Glutamatergic neuron (in vitro differentiated cells): ENCODE data around the gene ALKBH4. TPM values are rescaled to one million over a fixed set of nuclear protein-coding genes. Genes with fewer than 3 reads are reported as not detected.
"Not testable (repeated sequence)": the region's sequence is repeated elsewhere in the genome, so short reads cannot be mapped to it uniquely, and the experiment has no call there.

Source experiments
- DNase-seq: peaks from one replicate; pipeline ENCODE4 v3.0.0; 2022
- H3K27ac Mint-ChIP-seq: one replicate; pipeline ENCODE4 v1.8.0; 2020; ENCODE audit warnings: mild to moderate bottlenecking, mixed read lengths, inconsistent platforms; ENCODE audit not compliant: unreplicated experiment
- H3K27me3 Mint-ChIP-seq: one replicate; pipeline ENCODE4 v1.8.0; 2020; ENCODE audit warnings: mild to moderate bottlenecking, moderate library complexity, mixed read lengths, inconsistent platforms; ENCODE audit not compliant: unreplicated experiment
- H3K36me3 Mint-ChIP-seq: one replicate; pipeline ENCODE4 v1.8.0; 2020; ENCODE audit warnings: mild to moderate bottlenecking, mixed read lengths, inconsistent platforms; ENCODE audit not compliant: unreplicated experiment
- H3K4me1 Mint-ChIP-seq: one replicate; pipeline ENCODE4 v1.8.0; 2020; ENCODE audit warnings: mild to moderate bottlenecking, low read depth, mixed read lengths, inconsistent platforms; ENCODE audit not compliant: unreplicated experiment
- H3K4me3 Mint-ChIP-seq: one replicate; pipeline ENCODE4 v1.8.0; 2020; ENCODE audit warnings: mild to moderate bottlenecking, mixed read lengths, inconsistent platforms; ENCODE audit not compliant: unreplicated experiment
- H3K9me3 Mint-ChIP-seq: one replicate; pipeline ENCODE4 v1.8.0; 2020; ENCODE audit warnings: mild to moderate bottlenecking, moderate library complexity, mixed read lengths, inconsistent platforms; ENCODE audit not compliant: unreplicated experiment
- total RNA-seq: library from RNA; stranded (reverse); fragmentation: NEBNext Ultra II Directional; extraction: Animal tissue kit (Norgen Biotek cat#: 25700); gene quantifications from one replicate; pipeline ENCODE4 v1.2.1, GENCODE V29; 2021; ENCODE audit not compliant: unreplicated experiment
- TF ChIP-seq, protein P1 (sequence below): fragments of 200-600 bp; sonication (generic); IDR thresholded peaks from one replicate; pipeline ENCODE4 v1.5.0; 2021; ENCODE audit not compliant: partially characterized antibody, unreplicated experiment

ALKBH4 gene
- total RNA-seq, 1 donor from 2014 or later = 9.8 TPM

- not testable (repeated sequence) for H3K9me3 Mint-ChIP-seq, H3K4me3 Mint-ChIP-seq, H3K27ac Mint-ChIP-seq, DNase-seq, H3K27me3 Mint-ChIP-seq, H3K4me1 Mint-ChIP-seq, H3K36me3 Mint-ChIP-seq
These were observed 29.9 kb upstream of the ALKBH4 start for GRCh38 chr7:102494473-102495149.

- H3K36me3 Mint-ChIP-seq, H3K4me1 Mint-ChIP-seq, H3K4me3 Mint-ChIP-seq, H3K27me3 Mint-ChIP-seq, H3K9me3 Mint-ChIP-seq, H3K27ac Mint-ChIP-seq: not testable (repeated sequence)
- DNase-seq = peak; percentile 8
These were observed 29.4 kb upstream of the ALKBH4 start for GRCh38 chr7:102494026-102494425.

DNA sequence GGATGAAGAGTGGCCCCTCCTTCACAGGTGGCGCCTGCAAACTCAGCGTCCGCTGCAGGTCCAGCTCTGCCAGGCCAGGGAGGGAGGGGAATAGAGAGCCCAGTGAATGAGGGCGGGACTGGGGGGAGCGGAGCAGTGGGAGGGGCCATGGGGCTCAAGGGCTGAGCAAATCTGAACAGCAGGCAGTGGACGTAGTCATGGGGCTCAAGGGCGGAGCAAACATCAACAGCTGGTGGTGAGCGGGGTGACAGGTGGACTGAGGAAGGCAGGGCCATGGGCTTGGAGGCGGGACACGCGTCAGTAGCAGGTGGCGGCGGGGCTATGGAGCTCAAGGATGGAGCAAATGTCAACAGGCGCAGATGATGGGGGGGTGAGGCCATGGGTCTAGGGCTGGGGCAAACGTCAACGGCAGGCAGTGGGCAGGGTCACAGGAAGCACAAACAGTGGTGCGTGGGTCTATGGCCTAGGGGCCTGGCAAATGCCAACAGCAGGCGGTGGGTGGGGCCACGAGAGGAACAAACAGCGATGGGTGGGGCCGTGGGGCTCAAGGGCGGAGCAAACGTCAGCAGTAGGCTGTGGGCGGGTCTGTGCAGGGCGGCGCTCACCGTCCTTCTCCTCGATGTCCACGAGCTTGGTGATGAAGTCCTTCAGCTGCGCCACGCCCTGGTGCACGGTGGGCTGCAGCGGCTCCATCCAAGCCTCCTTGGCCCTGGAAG is 28.7 kb upstream of the ALKBH4 start:
- not testable (repeated sequence) for H3K36me3 Mint-ChIP-seq, H3K9me3 Mint-ChIP-seq, H3K4me3 Mint-ChIP-seq, H3K27ac Mint-ChIP-seq, H3K4me1 Mint-ChIP-seq, H3K27me3 Mint-ChIP-seq, DNase-seq

DNA sequence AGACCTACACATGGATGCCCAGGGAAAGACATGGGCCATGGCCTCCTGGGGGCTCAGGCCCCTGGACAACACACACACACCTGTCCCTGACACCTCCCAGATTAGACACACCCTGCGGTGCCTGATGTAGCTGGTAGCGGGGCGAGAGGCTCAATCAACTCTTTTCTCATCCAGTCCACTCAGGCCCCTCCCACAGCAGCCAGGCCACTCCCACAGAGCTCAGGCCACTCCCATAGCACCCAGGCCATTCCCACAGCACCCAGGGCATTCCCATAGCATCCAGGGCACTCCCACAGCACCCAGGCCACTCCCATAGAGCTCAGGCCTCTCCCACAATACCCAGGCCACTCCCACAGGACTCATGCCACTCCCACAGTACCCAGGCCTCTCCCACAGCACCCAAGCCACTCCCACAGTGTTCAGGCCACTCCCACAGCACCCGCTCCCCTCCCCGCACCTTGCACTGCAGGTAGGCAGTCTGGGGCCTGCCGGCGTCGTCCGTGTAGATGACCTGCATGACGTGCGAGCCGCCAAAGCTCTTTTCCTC is 25.9 kb upstream of the ALKBH4 start:
- H3K4me3 Mint-ChIP-seq, H3K36me3 Mint-ChIP-seq, H3K9me3 Mint-ChIP-seq, H3K27ac Mint-ChIP-seq, H3K27me3 Mint-ChIP-seq, H3K4me1 Mint-ChIP-seq: not testable (repeated sequence)
- DNase-seq = peak; percentile 14

DNA sequence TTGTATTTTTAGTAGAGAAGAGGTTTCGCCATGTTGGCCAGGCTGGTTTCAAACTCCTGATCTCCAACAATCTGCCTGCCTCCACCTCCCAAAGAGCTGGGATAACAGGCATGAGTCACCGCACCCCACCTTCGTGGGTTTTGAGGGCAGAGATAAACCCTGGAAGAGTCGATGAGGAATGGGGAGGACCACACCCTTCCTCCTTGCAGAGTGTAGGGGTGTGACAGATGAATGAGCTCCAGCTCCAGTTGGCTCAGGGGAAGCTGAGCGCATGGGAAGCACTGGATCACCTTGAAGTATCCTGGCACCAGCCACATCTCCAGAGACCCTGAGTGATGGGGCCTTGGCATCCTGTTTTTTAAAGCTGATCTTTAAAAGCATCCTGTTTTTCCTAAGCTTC is 19.7 kb upstream of the ALKBH4 start:
- not testable (repeated sequence) for H3K4me1 Mint-ChIP-seq, H3K36me3 Mint-ChIP-seq, DNase-seq, H3K27ac Mint-ChIP-seq, H3K9me3 Mint-ChIP-seq, H3K27me3 Mint-ChIP-seq, H3K4me3 Mint-ChIP-seq

GRCh38 chr7:102481962-102482361 is 17.3 kb upstream of the ALKBH4 start:
- not testable (repeated sequence) for H3K4me3 Mint-ChIP-seq, H3K9me3 Mint-ChIP-seq, DNase-seq, H3K27ac Mint-ChIP-seq, H3K27me3 Mint-ChIP-seq, H3K4me1 Mint-ChIP-seq, H3K36me3 Mint-ChIP-seq

DNA sequence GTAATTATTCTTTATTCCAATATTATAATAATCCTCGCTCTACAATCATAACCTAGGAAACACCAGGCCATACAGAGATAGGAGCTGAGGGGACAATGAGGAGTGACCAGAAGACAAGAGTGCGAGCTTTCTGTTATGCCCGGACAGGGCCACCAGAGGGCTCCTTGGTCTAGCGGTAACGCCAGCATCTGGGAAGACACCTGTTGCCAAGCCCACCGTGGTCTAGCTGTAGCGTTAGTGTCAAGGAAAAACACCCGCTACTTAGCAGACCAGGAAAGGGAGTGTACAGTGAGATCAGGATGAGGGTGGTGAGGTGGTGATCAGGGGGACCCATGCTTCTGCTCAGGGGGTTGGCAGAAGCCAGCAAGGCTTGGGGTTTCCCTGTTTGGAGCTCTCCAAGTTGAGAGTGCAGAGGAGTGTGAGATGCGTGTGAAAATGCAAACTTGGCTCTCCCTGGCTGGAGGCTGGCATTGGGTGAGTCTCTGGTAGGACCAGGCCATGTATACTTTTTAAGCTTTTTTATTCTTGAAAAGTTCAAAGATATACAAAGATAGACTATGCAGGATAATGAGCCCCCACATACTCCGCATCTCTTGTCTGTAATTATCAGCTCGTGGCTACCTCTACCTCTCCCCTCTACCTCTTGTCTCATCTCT is 15.4 kb upstream of the ALKBH4 start:
- TF ChIP-seq, protein P1, sequence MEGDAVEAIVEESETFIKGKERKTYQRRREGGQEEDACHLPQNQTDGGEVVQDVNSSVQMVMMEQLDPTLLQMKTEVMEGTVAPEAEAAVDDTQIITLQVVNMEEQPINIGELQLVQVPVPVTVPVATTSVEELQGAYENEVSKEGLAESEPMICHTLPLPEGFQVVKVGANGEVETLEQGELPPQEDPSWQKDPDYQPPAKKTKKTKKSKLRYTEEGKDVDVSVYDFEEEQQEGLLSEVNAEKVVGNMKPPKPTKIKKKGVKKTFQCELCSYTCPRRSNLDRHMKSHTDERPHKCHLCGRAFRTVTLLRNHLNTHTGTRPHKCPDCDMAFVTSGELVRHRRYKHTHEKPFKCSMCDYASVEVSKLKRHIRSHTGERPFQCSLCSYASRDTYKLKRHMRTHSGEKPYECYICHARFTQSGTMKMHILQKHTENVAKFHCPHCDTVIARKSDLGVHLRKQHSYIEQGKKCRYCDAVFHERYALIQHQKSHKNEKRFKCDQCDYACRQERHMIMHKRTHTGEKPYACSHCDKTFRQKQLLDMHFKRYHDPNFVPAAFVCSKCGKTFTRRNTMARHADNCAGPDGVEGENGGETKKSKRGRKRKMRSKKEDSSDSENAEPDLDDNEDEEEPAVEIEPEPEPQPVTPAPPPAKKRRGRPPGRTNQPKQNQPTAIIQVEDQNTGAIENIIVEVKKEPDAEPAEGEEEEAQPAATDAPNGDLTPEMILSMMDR = peak; percentile 47
- H3K27ac Mint-ChIP-seq, H3K27me3 Mint-ChIP-seq: not testable (repeated sequence)

DNA sequence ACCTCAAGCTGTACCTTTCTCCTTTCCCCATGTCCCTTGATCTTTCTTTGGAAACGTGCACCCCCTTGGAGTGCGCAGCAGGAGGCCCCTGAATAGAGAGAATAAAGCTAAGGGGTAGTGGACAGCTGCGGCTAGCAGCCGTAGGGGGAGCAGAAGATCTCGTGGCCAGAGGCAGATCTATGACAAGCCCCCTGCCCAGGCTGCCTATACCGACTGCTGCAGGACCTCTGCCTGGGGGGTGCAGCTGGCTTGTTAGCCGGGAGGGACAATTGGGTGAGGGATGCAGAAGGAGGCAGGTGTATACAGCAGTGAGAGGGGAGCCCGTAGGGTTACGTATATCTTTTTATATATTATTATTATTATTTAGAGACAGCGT is 14.5 kb upstream of the ALKBH4 start:
- not testable (repeated sequence) for H3K9me3 Mint-ChIP-seq, H3K27ac Mint-ChIP-seq, H3K36me3 Mint-ChIP-seq, DNase-seq, H3K4me3 Mint-ChIP-seq, H3K27me3 Mint-ChIP-seq, H3K4me1 Mint-ChIP-seq

More for the DNA sequence above, 15.4 kb upstream of the ALKBH4 start:
- not testable (repeated sequence) for H3K36me3 Mint-ChIP-seq, H3K4me1 Mint-ChIP-seq, H3K9me3 Mint-ChIP-seq, H3K4me3 Mint-ChIP-seq
- DNase-seq = peak; percentile 83
